B cell (primary cell): ENCODE measurements around the gene HEPN1. TPM values are rescaled to one million over a fixed set of nuclear protein-coding genes. Genes with fewer than 3 reads are reported as not detected.

ENCODE experiments used
- ATAC-seq: fragments of 200-7000 bp; cut with Tn5 transposase; one replicate; pipeline ENCODE4 v1.10.0; 2021; ENCODE audit warnings: low read depth, mild to moderate bottlenecking, moderate number of reproducible peaks, moderate library complexity
- CTCF ChIA-PET: fragments of 350-600 bp; sonication (Branson Sonifier 250); formaldehyde crosslinking; loops from one replicate; lab custom pipeline; 2021; ENCODE audit warnings: antibody characterized with exemption, inconsistent platforms; lab: Charles Lee
- POLR2A ChIA-PET: fragments of 350-600 bp; sonication (Branson Sonifier 250); formaldehyde crosslinking; loops from one replicate; lab custom pipeline; 2021; ENCODE audit warnings: antibody characterized with exemption; lab: Charles Lee
- DNase-seq: peaks from one replicate; pipeline ENCODE4 v3.0.0; 2013
- H2AFZ ChIP-seq: 2 replicates; pipeline ENCODE4 v1.6.1; 2012; ENCODE audit warnings: mild to moderate bottlenecking, low read depth, low read length; ENCODE audit not compliant: insufficient read depth, poor library complexity, severe bottlenecking
- H3K27ac ChIP-seq, 2 donors: 1 replicate in 1 of 2; 2 replicates in 1 of 2; pipeline ENCODE4 v1.5.1; 2012 to 2013; ENCODE audit warnings: low read length in 2 of 2, mild to moderate bottlenecking in 2 of 2, moderate library complexity in 1 of 2
- H3K27me3 ChIP-seq, 4 experiments: fragments of 200-600 bp in 1 of 4; sonication (generic) in 1 of 4; replicated peaks in 1 of 4; 1 replicate in 2 of 4; 2 replicates in 2 of 4; pipeline versions ENCODE4 v1.6.1 to v1.7.0; 2013 to 2016; ENCODE audit warnings: low read length in 3 of 4, mild to moderate bottlenecking in 2 of 4, mixed read lengths in 1 of 4, moderate library complexity in 1 of 4; ENCODE audit not compliant: insufficient read depth in 4 of 4, control insufficient read depth in 3 of 4; ENCODE audit errors: control extremely low read depth in 1 of 4
- H3K36me3 ChIP-seq, 2 experiments: replicated peaks in 1 of 2; 1 replicate in 1 of 2; 2 replicates in 1 of 2; pipeline versions ENCODE4 v1.6.1 to v1.7.1; 2013; ENCODE audit warnings: low read length in 1 of 2; ENCODE audit not compliant: insufficient read depth in 2 of 2, control insufficient read depth in 1 of 2; ENCODE audit errors: control extremely low read depth in 1 of 2, extremely low read depth in 1 of 2
- H3K4me1 ChIP-seq, 2 donors: fragments of 200-600 bp in 1 of 2; sonication (generic) in 1 of 2; 1 replicate in 1 of 2; 2 replicates in 1 of 2; pipeline versions ENCODE4 v1.5.1 to v1.6.1; 2013 to 2017; ENCODE audit warnings: low read length in 2 of 2; ENCODE audit not compliant: control insufficient read depth in 2 of 2, insufficient read depth in 2 of 2
- H3K4me2 ChIP-seq: replicated peaks from 2 replicates; pipeline ENCODE3; 2012; ENCODE audit warnings: mild to moderate bottlenecking, low read depth, low read length; ENCODE audit not compliant: poor library complexity, severe bottlenecking
- H3K4me3 ChIP-seq, 5 experiments: fragments of 200-600 bp in 1 of 5; sonication (generic) in 1 of 5; 1 replicate in 3 of 5; 2 replicates in 2 of 5; pipeline versions ENCODE4 v1.5.1 to v1.7.0; 2011 to 2016; ENCODE audit warnings: low read length in 4 of 5, mild to moderate bottlenecking in 4 of 5, low read depth in 2 of 5, control low read depth in 1 of 5, moderate library complexity in 1 of 5; ENCODE audit not compliant: insufficient read depth in 1 of 5; ENCODE audit errors: control extremely low read depth in 1 of 5, extremely low read depth in 1 of 5
- H3K79me2 ChIP-seq: fragments of 200-600 bp; sonication (generic); one replicate; pipeline ENCODE4 v1.6.0; 2016; ENCODE audit warnings: low read length; ENCODE audit not compliant: control insufficient read depth, insufficient read depth
- H3K9ac ChIP-seq: fragments of 200-600 bp; sonication (generic); 2 replicates; pipeline ENCODE4 v1.6.1; 2017; ENCODE audit warnings: mild to moderate bottlenecking, low read length, moderate library complexity
- H3K9me3 ChIP-seq, 3 donors: one replicate each; pipeline versions ENCODE4 v1.6.1 to v1.7.1; 2013; ENCODE audit warnings: low read length in 2 of 3; ENCODE audit not compliant: control insufficient read depth in 2 of 3, insufficient read depth in 1 of 3; ENCODE audit errors: control extremely low read depth in 1 of 3
- H4K20me1 ChIP-seq: 2 replicates; pipeline ENCODE4 v1.6.0; 2012; ENCODE audit warnings: mild to moderate bottlenecking, low read length; ENCODE audit not compliant: insufficient read depth, control insufficient read depth, poor library complexity, severe bottlenecking
- H3K27ac Mint-ChIP-seq: one replicate; pipeline ENCODE4 v1.8.0; 2021; ENCODE audit warnings: mixed read lengths
- H3K27me3 Mint-ChIP-seq: one replicate; pipeline ENCODE4 v1.8.0; 2021; ENCODE audit warnings: mixed read lengths
- H3K4me1 Mint-ChIP-seq: one replicate; pipeline ENCODE4 v1.8.0; 2021; ENCODE audit warnings: mixed read lengths
- H3K4me3 Mint-ChIP-seq: one replicate; pipeline ENCODE4 v1.8.0; 2021; ENCODE audit warnings: mixed read lengths
- H3K9me3 Mint-ChIP-seq: one replicate; pipeline ENCODE4 v1.8.0; 2022; ENCODE audit warnings: mixed read lengths; ENCODE audit not compliant: insufficient read depth
- EZH2 ChIP-seq: IDR thresholded peaks from 2 replicates; pipeline ENCODE4 v1.6.1; 2012; ENCODE audit warnings: borderline replicate concordance, low read depth, mild to moderate bottlenecking, moderate library complexity, low read length; ENCODE audit not compliant: insufficient read depth, poor library complexity, severe bottlenecking
- WGBS: methylation state at CpG from one replicate; pipeline ENCODE4 v1.1.5; 2013; ENCODE audit warnings: missing lambda C conversion rate; ENCODE audit not compliant: insufficient coverage; 5-methylcytosine and 5-hydroxymethylcytosine counted together
- intact Hi-C: fragments of 100-400 bp; cut with micrococcal nuclease; formaldehyde crosslinking; loops from one replicate; pipeline ENCODE4 v1.10.0; 2022
- polyA plus RNA-seq: library from polyadenylated mRNA; depleted of rRNA; stranded (reverse); fragments of >200 nt; gene quantifications from 2 replicates; pipeline ENCODE4 v1.2.3, GENCODE V29; 2012
- total RNA-seq, 2 donors: library from RNA; stranded (reverse); fragments of 120-200 nt in 1 of 2; gene quantifications; 1 replicate in 1 of 2; 2 replicates in 1 of 2; pipeline versions ENCODE4 v1.2.3 to v1.2.4, GENCODE V29; 2013 to 2022
- TF ChIP-seq, protein P1 (sequence below): fragments of 200-600 bp; IDR thresholded peaks from one replicate; pipeline ENCODE4 v1.8.0; 2022; ENCODE audit warnings: antibody characterized with exemption, mild to moderate bottlenecking

The HEPN1 gene
- total and polyA plus RNA-seq, 2 donors (not counting 1 experiment from before 2014, with no cell fraction given), result not detected

DNA sequence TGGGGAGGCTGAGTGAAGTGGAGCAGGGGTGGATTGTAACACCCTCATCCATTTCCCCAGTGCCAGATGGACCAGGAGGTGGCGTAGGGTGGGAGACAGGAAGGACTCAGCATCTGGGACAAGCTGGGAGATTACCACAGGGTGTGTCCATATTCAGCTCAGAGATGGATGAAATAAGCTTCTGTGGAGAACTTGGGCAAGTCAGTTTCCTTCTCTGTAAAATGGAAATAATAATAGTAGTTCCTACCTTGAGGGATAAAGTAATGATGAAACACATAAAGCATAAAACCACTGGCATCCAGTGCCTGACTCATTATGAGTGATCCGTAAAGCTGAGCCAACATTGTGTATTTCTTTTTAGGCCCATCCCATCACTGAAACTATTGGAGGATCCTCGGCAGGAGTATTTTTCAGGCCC, 20.8 kb upstream of the HEPN1 start:
- DNase-seq (no peak), ATAC-seq (no peak)
- H3K27ac ChIP-seq, result no peak overlapping the region
- POLR2A ChIA-PET, result no interaction called here
- CTCF ChIA-PET, result interaction anchor here (1.1 kb wide), 1 partner anchor 43 kb away, joined by 3 read pairs; no protein-coding TSS in a partner anchor
- WGBS, result 83% methylated on average over 1 of the region's 3 CpGs
- H3K4me3 ChIP-seq, result no peak overlapping the region
- peaks cover 0 to 3% (median under 1%) of the 10 kb centered on the region in 4 experiments for H3K27me3 ChIP-seq
- TF ChIP-seq EZH2, result no peak
- TF ChIP-seq, protein P1, sequence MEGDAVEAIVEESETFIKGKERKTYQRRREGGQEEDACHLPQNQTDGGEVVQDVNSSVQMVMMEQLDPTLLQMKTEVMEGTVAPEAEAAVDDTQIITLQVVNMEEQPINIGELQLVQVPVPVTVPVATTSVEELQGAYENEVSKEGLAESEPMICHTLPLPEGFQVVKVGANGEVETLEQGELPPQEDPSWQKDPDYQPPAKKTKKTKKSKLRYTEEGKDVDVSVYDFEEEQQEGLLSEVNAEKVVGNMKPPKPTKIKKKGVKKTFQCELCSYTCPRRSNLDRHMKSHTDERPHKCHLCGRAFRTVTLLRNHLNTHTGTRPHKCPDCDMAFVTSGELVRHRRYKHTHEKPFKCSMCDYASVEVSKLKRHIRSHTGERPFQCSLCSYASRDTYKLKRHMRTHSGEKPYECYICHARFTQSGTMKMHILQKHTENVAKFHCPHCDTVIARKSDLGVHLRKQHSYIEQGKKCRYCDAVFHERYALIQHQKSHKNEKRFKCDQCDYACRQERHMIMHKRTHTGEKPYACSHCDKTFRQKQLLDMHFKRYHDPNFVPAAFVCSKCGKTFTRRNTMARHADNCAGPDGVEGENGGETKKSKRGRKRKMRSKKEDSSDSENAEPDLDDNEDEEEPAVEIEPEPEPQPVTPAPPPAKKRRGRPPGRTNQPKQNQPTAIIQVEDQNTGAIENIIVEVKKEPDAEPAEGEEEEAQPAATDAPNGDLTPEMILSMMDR, result no peak
- no peak overlapping the region for H3K4me3 Mint-ChIP-seq
- H3K79me2 ChIP-seq, result no peaks in the 10 kb centered on the region
- H3K4me1 Mint-ChIP-seq, result no peaks in the 10 kb centered on the region
- H2AFZ ChIP-seq, result no peak overlapping the region
- H3K27me3 Mint-ChIP-seq, result peaks cover 47% of the 10 kb centered on the region
- H3K9me3 Mint-ChIP-seq, result no peaks in the 10 kb centered on the region
- intact Hi-C loops, result no loop called here
- H3K4me2 ChIP-seq, result no peak overlapping the region
- H3K27ac Mint-ChIP-seq, result no peak overlapping the region
- H3K9ac ChIP-seq, result no peak overlapping the region
- H3K9me3 ChIP-seq, result no peaks in the 10 kb centered on the region
- no peaks in the 10 kb centered on the region for H4K20me1 ChIP-seq
- H3K36me3 ChIP-seq, result no peaks in the 10 kb centered on the region
- H3K4me1 ChIP-seq, result no peaks in the 10 kb centered on the region

DNA sequence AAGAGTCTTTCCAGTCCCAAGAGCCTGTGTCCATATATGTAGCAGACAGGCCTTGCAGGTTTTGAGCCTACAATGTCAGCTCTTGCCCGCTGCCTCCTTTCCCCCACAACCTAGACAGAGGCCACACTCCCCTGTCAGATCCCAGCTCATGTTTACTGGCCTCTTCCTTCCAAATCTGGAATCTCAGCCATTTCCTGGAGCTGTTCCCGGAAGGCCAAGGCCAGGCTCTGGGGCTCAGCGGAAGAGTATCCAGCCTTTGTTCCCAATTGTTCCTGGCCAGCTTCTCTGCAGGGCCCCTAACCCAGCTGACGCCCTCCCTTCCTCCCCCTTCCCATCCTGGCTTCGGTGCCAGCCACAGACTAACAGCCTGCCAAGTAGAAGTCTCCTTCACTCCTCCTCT, 20.3 kb upstream of the HEPN1 start:
- H3K79me2 ChIP-seq, result no peaks in the 10 kb centered on the region
- TF ChIP-seq, protein P1, result no peak
- TF ChIP-seq EZH2, result no peak
- peaks cover 46% of the 10 kb centered on the region for H3K27me3 Mint-ChIP-seq
- no peaks in the 10 kb centered on the region for H4K20me1 ChIP-seq
- H3K4me2 ChIP-seq, result no peak overlapping the region
- no peak overlapping the region for H3K9ac ChIP-seq
- H3K27me3 ChIP-seq, result peaks cover 0 to 3% (median 0%) of the 10 kb centered on the region in 4 experiments
- no peak overlapping the region for H2AFZ ChIP-seq
- no peaks in the 10 kb centered on the region for H3K9me3 Mint-ChIP-seq
- DNase-seq (no peak), ATAC-seq (no peak)
- H3K4me3 ChIP-seq, result no peak overlapping the region
- H3K9me3 ChIP-seq, result no peaks in the 10 kb centered on the region
- H3K4me1 ChIP-seq, result no peaks in the 10 kb centered on the region
- H3K4me3 Mint-ChIP-seq, result no peak overlapping the region
- ChIA-PET POLR2A (no interaction called here), CTCF (interaction anchor here (1.1 kb wide), 1 partner anchor 42 kb away, joined by 3 read pairs; no protein-coding TSS in a partner anchor)
- WGBS, result 83% methylated on average over 5 of the region's 5 CpGs
- H3K27ac ChIP-seq, result no peak overlapping the region
- H3K4me1 Mint-ChIP-seq, result no peaks in the 10 kb centered on the region
- H3K36me3 ChIP-seq, result no peaks in the 10 kb centered on the region
- H3K27ac Mint-ChIP-seq, result no peak overlapping the region
- intact Hi-C loops, result no loop called here
